ENCODE measurements around the gene BIRC3. TPM values are rescaled to one million over a fixed set of nuclear protein-coding genes. Genes with fewer than 3 reads are reported as not detected.
A peak's percentile ranks its signal among the peaks of the same experiment; 100 is the strongest.

Gene BIRC3
- total RNA-seq, 2 donors from 2014 or later = 0.04 to 0.07 TPM

DNA sequence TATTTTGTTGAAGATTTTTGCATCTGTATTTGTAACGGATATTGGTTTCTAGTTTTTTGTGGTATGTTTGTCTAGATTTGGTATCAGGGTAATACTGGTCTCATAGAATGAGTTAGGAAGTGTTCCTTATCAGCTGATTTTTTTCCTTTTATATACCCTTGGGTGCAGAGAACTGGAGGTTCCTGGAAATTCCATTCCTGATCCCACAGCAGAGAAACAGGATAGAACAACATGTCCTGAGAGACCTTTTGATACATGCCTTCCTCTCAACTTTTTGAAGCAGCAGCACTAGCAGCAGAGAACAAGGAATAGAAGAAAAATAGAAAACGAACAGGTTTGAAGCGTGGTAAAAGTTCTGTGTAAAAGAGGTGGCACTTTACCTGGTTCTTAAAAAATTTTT is 66.6 kb downstream of the BIRC3 start:
- peaks cover 11% of the 10 kb centered on the region for H3K4me1 ChIP-seq (ENCODE audit: control insufficient read depth, insufficient read depth, low read length)
- H3K4me1 Mint-ChIP-seq = peaks cover 63% of the 10 kb centered on the region
- DNase-seq = no peak
- no peaks in the 10 kb centered on the region for H3K9me3 Mint-ChIP-seq
- H3K9me3 ChIP-seq (ENCODE audit: control insufficient read depth, low read length) = peaks cover 4% of the 10 kb centered on the region
- no peaks in the 10 kb centered on the region for H3K27me3 Mint-ChIP-seq (ENCODE audit: insufficient read depth)
- peaks cover 55% of the 10 kb centered on the region for H3K36me3 Mint-ChIP-seq (ENCODE audit: low read depth)
- no peak overlapping the region for H3K27ac ChIP-seq (ENCODE audit: low read depth, low read length)
- no peaks in the 10 kb centered on the region for H3K27me3 ChIP-seq (ENCODE audit: control insufficient read depth, insufficient read depth, low read length, poor library complexity, severe bottlenecking)
- no peak overlapping the region for H3K4me3 ChIP-seq (ENCODE audit: low read length)
- 94 to 100% methylated on average over 2 to 3 of the region's 3 CpGs for WGBS, 2 experiments (ENCODE audit: insufficient coverage in 1 of 2, insufficient read length in 1 of 2)
- TF ChIP-seq, protein P1, sequence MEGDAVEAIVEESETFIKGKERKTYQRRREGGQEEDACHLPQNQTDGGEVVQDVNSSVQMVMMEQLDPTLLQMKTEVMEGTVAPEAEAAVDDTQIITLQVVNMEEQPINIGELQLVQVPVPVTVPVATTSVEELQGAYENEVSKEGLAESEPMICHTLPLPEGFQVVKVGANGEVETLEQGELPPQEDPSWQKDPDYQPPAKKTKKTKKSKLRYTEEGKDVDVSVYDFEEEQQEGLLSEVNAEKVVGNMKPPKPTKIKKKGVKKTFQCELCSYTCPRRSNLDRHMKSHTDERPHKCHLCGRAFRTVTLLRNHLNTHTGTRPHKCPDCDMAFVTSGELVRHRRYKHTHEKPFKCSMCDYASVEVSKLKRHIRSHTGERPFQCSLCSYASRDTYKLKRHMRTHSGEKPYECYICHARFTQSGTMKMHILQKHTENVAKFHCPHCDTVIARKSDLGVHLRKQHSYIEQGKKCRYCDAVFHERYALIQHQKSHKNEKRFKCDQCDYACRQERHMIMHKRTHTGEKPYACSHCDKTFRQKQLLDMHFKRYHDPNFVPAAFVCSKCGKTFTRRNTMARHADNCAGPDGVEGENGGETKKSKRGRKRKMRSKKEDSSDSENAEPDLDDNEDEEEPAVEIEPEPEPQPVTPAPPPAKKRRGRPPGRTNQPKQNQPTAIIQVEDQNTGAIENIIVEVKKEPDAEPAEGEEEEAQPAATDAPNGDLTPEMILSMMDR (conservative IDR thresholded peaks at IDR 0.05) = no peak
- H3K4me3 Mint-ChIP-seq = no peak overlapping the region
- H3K9ac ChIP-seq (ENCODE audit: extremely low read depth, low read length, poor library complexity, severe bottlenecking) = no peak overlapping the region
- H3K27ac Mint-ChIP-seq = peak overlapping the region; percentile 82
- H3K36me3 ChIP-seq (ENCODE audit: control insufficient read depth, insufficient read depth, low read length) = peaks cover 58% of the 10 kb centered on the region

DNA sequence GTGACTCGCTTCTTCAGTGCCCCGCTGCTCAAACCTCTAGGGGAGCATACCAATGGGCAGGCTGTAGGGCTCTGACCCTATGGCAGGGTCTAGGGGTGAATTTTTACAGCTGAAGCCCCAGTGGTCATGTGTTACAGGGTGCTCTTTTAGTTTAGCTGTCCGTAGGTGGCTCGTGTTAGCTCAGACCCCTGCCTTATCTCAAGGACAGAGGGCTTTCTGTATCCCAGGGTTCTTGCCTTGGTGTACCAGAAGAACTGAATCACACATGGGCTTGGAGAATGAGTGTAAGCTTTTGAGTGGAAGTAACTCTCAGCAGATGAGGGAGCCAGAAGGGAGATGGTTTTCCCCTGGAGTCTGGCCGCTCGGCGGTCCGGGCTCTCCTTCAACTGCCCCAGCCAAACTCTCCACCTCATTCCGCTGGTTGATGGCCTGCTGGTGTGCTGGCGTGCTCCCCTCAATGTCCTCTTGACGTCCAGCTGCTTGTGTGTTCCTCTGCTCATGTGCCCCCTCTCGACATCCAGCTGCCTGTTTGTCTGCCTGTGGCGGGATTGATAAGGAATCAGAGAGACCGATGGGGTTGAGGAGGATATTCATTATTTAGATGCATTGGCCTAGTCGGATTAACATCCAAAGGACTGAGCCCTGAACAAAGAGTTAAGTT is 67.3 kb downstream of the BIRC3 start:
- TF ChIP-seq, protein P1 (conservative IDR thresholded peaks at IDR 0.05) = no peak
- WGBS, 2 experiments (ENCODE audit: insufficient coverage in 1 of 2, insufficient read length in 1 of 2) = 88 to 98% methylated on average over 4 to 15 of the region's 15 CpGs
- Mint-ChIP-seq H3K4me1 (peaks cover 61% of the 10 kb centered on the region), H3K9me3 (no peaks in the 10 kb centered on the region), H3K36me3 (ENCODE audit: low read depth) (peaks cover 55% of the 10 kb centered on the region), H3K27ac (peak overlapping the region; percentile 82), H3K4me3 (peak overlapping the region; percentile 1), H3K27me3 (ENCODE audit: insufficient read depth) (no peaks in the 10 kb centered on the region)
- Histone ChIP-seq H3K4me3 (ENCODE audit: low read length) (no peak overlapping the region), H3K9me3 (ENCODE audit: control insufficient read depth, low read length) (peaks cover 10% of the 10 kb centered on the region), H3K27me3 (ENCODE audit: control insufficient read depth, insufficient read depth, low read length, poor library complexity, severe bottlenecking) (no peaks in the 10 kb centered on the region), H3K9ac (ENCODE audit: extremely low read depth, low read length, poor library complexity, severe bottlenecking) (no peak overlapping the region), H3K27ac (ENCODE audit: low read depth, low read length) (no peak overlapping the region), H3K36me3 (ENCODE audit: control insufficient read depth, insufficient read depth, low read length) (peaks cover 58% of the 10 kb centered on the region), H3K4me1 (ENCODE audit: control insufficient read depth, insufficient read depth, low read length) (peaks cover 11% of the 10 kb centered on the region)
- peak; percentile 48 for DNase-seq

DNA sequence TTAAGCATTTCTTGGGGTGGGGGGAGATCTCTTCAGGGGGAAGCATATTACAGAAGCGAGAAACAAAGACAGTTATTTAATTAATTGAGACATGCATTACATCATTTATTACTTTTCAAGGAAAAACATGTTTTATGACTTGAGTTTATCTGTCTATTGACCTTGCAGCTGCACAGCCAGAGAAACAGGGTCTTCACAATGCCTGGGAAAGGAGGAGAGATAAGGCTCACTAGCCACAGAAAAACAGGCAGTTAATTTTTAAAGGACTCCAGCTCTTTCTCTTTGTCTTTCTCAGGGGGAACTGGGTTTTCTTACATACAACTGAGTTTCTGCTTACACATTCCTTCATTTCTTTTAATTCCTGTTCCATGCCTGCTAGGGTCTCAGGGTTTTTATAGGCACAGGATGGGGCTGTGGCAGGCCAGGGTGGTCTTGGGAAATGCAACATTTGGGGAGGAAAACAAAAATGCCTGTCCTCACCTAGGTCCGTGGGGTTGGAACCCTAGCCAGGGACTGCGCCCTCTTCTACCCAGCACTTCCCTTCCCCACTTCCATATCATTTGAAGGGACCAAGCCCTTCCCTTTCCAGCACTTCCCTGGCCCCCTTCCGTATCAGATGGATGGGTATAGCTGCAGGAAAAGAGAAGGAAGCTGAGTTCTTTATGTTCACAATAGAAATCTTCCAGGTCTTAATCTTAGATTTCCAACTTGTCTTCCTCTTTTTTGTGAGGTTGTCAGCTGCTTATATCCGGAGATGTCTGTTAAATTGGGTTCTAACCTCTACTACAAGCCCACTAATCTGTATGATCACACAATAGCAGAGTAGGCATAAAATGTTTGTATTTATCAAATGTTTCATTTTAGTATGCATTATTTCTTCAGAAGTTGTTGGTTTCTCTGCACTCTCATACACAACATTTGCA is 68.1 kb downstream of the BIRC3 start:
- no peak overlapping the region for H3K27ac ChIP-seq (ENCODE audit: low read depth, low read length)
- H3K4me3 Mint-ChIP-seq = peak overlapping the region; percentile 1
- peaks cover 57% of the 10 kb centered on the region for H3K4me1 Mint-ChIP-seq
- peaks cover 12% of the 10 kb centered on the region for H3K4me1 ChIP-seq (ENCODE audit: control insufficient read depth, insufficient read depth, low read length)
- H3K4me3 ChIP-seq (ENCODE audit: low read length) = peak overlapping the region; percentile 26
- WGBS, 2 experiments (ENCODE audit: insufficient coverage in 1 of 2, insufficient read length in 1 of 2) = 95% methylated on average over 4 of the region's 5 CpGs; no CpG with 5 or more reads in 1 of the 2 experiments
- no peaks in the 10 kb centered on the region for H3K27me3 ChIP-seq (ENCODE audit: control insufficient read depth, insufficient read depth, low read length, poor library complexity, severe bottlenecking)
- peaks cover 56% of the 10 kb centered on the region for H3K36me3 ChIP-seq (ENCODE audit: control insufficient read depth, insufficient read depth, low read length)
- no peaks in the 10 kb centered on the region for H3K9me3 Mint-ChIP-seq
- peaks cover 10% of the 10 kb centered on the region for H3K9me3 ChIP-seq (ENCODE audit: control insufficient read depth, low read length)
- TF ChIP-seq, protein P1 (conservative IDR thresholded peaks at IDR 0.05) = no peak
- peaks cover 50% of the 10 kb centered on the region for H3K36me3 Mint-ChIP-seq (ENCODE audit: low read depth)
- no peak for DNase-seq
- no peaks in the 10 kb centered on the region for H3K27me3 Mint-ChIP-seq (ENCODE audit: insufficient read depth)
- H3K9ac ChIP-seq (ENCODE audit: extremely low read depth, low read length, poor library complexity, severe bottlenecking) = peak overlapping the region; percentile 31
- peak overlapping the region; percentile 82 for H3K27ac Mint-ChIP-seq

All from endodermal cell (in vitro differentiated cells).